CD4-positive, CD25-positive, alpha-beta regulatory T cell (primary cell): ENCODE measurements around the gene MYF6. TPM values are rescaled to one million over a fixed set of nuclear protein-coding genes. Genes with fewer than 3 reads are reported as not detected.

Experiments
- ATAC-seq, 2 donors: fragments of 150-1000 bp; cut with Tn5 transposase; one replicate each; pipeline ENCODE4 v1.10.0; 2021; ENCODE audit warnings: low read depth in 2 of 2, moderate number of reproducible peaks in 2 of 2, moderate library complexity in 1 of 2
- DNase-seq, 3 donors: peaks; one replicate each; pipeline versions ENCODE4 v3.0.0 to v3.0.0-alpha.2; 2012 to 2022; ENCODE audit warnings: mixed read lengths in 1 of 3
- H3K27ac ChIP-seq: one replicate; pipeline ENCODE4 v1.7.0; 2013; ENCODE audit warnings: mild to moderate bottlenecking, low read length; ENCODE audit not compliant: insufficient read depth, poor library complexity, severe bottlenecking
- H3K27me3 ChIP-seq: one replicate; pipeline ENCODE4 v1.7.0; 2013; ENCODE audit warnings: low read length; ENCODE audit not compliant: control insufficient read depth, insufficient read depth
- H3K36me3 ChIP-seq: one replicate; pipeline ENCODE4 v1.7.0; 2013; ENCODE audit warnings: mild to moderate bottlenecking, low read length, moderate library complexity; ENCODE audit not compliant: control insufficient read depth, insufficient read depth
- H3K4me1 ChIP-seq: 2 replicates; pipeline ENCODE4 v1.7.0; 2013; ENCODE audit warnings: mild to moderate bottlenecking, low read length; ENCODE audit not compliant: insufficient read depth, control insufficient read depth, poor library complexity, severe bottlenecking
- H3K4me3 ChIP-seq: one replicate; pipeline ENCODE4 v1.7.0; 2013; ENCODE audit warnings: low read depth, mild to moderate bottlenecking, low read length, moderate library complexity
- H3K9me3 ChIP-seq, 2 experiments: 1 replicate in 1 of 2; 2 replicates in 1 of 2; pipeline ENCODE4 v1.7.0; 2013; ENCODE audit warnings: low read length in 2 of 2, mild to moderate bottlenecking in 1 of 2, moderate library complexity in 1 of 2; ENCODE audit not compliant: control insufficient read depth in 2 of 2
- H3K27ac Mint-ChIP-seq, 3 donors: one replicate each; pipeline ENCODE4 v1.8.0; 2020 to 2022; ENCODE audit warnings: mild to moderate bottlenecking in 3 of 3, mixed read lengths in 3 of 3, moderate library complexity in 2 of 3
- H3K27me3 Mint-ChIP-seq: one replicate; pipeline ENCODE4 v1.8.0; 2022; ENCODE audit warnings: mild to moderate bottlenecking, mixed read lengths
- H3K36me3 Mint-ChIP-seq: one replicate; pipeline ENCODE4 v1.8.0; 2020; ENCODE audit warnings: mixed read lengths
- H3K4me1 Mint-ChIP-seq, 4 donors: one replicate each; pipeline ENCODE4 v1.8.0; 2020 to 2022; ENCODE audit warnings: mixed read lengths in 4 of 4, mild to moderate bottlenecking in 1 of 4
- H3K4me3 Mint-ChIP-seq, 4 donors: one replicate each; pipeline ENCODE4 v1.8.0; 2020 to 2022; ENCODE audit warnings: mild to moderate bottlenecking in 4 of 4, mixed read lengths in 4 of 4, moderate library complexity in 3 of 4
- H3K9me3 Mint-ChIP-seq, 7 donors: one replicate each; pipeline ENCODE4 v1.8.0; 2020 to 2022; ENCODE audit warnings: mixed read lengths in 7 of 7, mild to moderate bottlenecking in 3 of 7, moderate library complexity in 2 of 7
- polyA plus RNA-seq, 4 donors: library from polyadenylated mRNA; unstranded; fragments of 300-500 nt; fragmentation: Illumina TruSeq; gene quantifications; one replicate each; pipeline ENCODE4 v1.2.3, GENCODE V29; 2021
- total RNA-seq: library from RNA; stranded (reverse); gene quantifications from one replicate; pipeline ENCODE4 v1.2.3, GENCODE V29; 2022

Gene MYF6
- total and polyA plus RNA-seq, 5 donors from 2014 or later: not detected

DNA sequence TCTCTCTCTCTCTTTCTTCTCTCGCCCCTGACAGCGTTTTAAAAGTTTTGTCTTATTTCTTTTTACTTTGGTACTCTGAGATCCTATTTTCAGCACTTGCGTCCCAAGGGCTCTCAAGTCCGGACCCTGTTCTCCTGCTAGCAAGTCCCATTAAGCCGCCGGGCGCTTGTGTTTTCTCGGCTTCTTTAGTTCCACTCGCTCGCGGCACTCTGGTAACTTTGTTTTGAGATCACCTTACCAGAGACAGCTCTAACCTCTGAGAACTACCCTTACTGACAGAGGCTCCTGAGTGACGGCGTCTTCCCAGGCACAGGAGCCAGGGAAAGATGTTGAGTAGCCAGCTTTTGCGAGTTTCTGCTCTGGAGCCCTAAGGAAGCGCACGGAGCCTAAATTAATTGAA, 6.6 kb downstream of the MYF6 start:
- H3K4me1 Mint-ChIP-seq: no peaks in the 10 kb centered on the region
- Histone ChIP-seq H3K4me3 (no peak overlapping the region), H3K4me1 (no peaks in the 10 kb centered on the region), H3K27me3 (peaks cover 5% of the 10 kb centered on the region), H3K27ac (no peak overlapping the region), H3K36me3 (no peaks in the 10 kb centered on the region), H3K9me3 (no peaks in the 10 kb centered on the region)
- ATAC-seq: no peak
- DNase-seq: no peak
- H3K27ac Mint-ChIP-seq: no peak overlapping the region
- H3K9me3 Mint-ChIP-seq: peaks cover 0 to 7% (median 0%) of the 10 kb centered on the region in 7 donors
- H3K4me3 Mint-ChIP-seq: no peak overlapping the region
- no peaks in the 10 kb centered on the region for H3K36me3 Mint-ChIP-seq
- peaks cover 22% of the 10 kb centered on the region for H3K27me3 Mint-ChIP-seq

DNA sequence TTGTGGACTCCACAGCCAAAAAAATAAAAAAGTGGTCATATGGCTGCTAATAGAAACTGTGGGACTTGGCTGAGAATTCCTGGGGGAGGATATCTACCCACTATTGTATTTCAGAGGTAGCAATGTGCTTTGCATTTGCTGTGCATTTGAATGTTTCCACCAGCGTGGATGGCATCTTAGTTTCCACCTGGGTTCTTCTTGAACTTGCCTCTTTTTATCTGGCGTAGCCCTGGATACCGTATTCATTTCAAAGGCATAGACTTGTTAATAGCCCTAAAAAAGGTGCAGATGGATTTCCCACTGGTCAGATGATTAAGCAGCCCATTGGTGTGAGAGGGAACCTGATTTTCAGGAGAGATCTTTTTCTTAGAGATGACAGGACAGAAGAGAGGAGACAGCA, 7.4 kb downstream of the MYF6 start:
- peaks cover 22% of the 10 kb centered on the region for H3K27me3 Mint-ChIP-seq

DNA sequence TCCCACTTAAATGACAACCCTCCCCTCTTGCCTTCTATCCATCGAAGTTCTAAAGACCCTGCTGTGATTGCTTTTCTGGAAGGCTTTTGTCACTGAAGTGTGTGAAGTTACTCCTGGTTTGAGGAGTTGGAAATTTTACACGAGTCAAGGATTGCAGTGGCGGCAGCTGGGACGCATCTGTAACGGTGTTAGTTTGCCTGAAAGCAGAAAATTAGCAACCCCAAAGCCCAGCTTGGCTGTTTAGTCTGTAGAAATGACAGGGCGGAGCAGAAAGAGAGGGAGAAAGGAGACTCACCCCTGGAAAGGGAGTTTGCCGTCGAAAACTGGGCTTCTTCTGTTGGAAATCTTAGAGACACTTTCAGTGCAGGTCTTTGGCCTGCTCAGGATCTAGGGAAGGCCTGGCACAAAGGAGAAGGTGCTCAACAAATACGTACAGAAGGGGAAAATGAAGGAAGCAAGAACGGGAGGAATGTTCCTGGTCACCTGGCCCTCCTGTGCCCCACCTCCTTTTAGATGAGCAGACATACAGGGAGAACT, 8.3 kb downstream of the MYF6 start:
- no peak for DNase-seq
- Histone ChIP-seq H3K4me1 (no peaks in the 10 kb centered on the region), H3K27ac (no peak overlapping the region), H3K4me3 (no peak overlapping the region), H3K27me3 (peaks cover 5% of the 10 kb centered on the region), H3K36me3 (no peaks in the 10 kb centered on the region), H3K9me3 (no peaks in the 10 kb centered on the region)
- Mint-ChIP-seq H3K36me3 (no peaks in the 10 kb centered on the region), H3K4me1 (no peaks in the 10 kb centered on the region), H3K27me3 (peaks cover 22% of the 10 kb centered on the region), H3K9me3 (peaks cover 0 to 4% (median 0%) of the 10 kb centered on the region in 7 donors), H3K27ac (no peak overlapping the region), H3K4me3 (no peak overlapping the region)
- no peak for ATAC-seq

More for the DNA sequence above, 7.4 kb downstream of the MYF6 start:
- H3K27ac ChIP-seq: no peak overlapping the region
- Mint-ChIP-seq H3K4me3 (no peak overlapping the region), H3K27ac (no peak overlapping the region), H3K9me3 (peaks cover 0 to 7% (median 0%) of the 10 kb centered on the region in 7 donors), H3K36me3 (no peaks in the 10 kb centered on the region), H3K4me1 (no peaks in the 10 kb centered on the region)
- H3K4me1 ChIP-seq: no peaks in the 10 kb centered on the region
- H3K4me3 ChIP-seq: no peak overlapping the region
- no peaks in the 10 kb centered on the region for H3K9me3 ChIP-seq
- DNase-seq (no peak), ATAC-seq (no peak)
- peaks cover 5% of the 10 kb centered on the region for H3K27me3 ChIP-seq
- no peaks in the 10 kb centered on the region for H3K36me3 ChIP-seq

DNA sequence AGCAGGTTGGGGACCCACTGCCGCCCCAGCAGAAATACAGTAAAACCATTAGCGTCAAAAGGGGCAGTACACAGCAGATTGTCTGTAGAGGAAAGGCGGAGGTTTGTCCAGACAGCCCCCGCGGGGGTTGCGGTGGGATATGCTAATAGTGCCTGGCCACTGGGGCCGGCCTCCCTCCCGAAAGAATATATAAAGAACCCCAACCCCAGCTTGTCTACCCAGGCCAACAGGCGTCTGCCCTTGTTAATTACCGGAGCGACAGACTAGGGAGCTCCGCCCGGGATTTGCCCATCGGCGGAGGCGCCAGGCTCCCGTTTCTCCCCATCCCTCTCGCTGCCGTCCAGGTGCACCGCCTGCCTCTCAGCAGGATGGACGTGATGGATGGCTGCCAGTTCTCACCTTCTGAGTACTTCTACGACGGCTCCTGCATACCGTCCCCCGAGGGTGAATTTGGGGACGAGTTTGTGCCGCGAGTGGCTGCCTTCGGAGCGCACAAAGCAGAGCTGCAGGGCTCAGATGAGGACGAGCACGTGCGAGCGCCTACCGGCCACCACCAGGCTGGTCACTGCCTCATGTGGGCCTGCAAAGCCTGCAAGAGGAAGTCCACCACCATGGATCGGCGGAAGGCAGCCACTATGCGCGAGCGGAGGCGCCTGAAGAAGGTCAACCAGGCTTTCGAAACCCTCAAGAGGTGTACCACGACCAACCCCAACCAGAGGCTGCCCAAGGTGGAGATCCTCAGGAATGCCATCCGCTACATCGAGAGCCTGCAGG, 9.4 kb downstream of the MYF6 start, which contains the start of gene MYF5:
TSS of gene MYF5 (plus strand) at position 217 of the 774 bp plus-strand sequence. CDS start at position 369, 152 bp downstream.
- no peaks in the 10 kb centered on the region for H3K4me1 ChIP-seq
- H3K4me1 Mint-ChIP-seq: no peaks in the 10 kb centered on the region
- no peak within 1 kb of the TSS for H3K4me3 ChIP-seq
- peaks cover 5% of the 10 kb centered on the region for H3K27me3 ChIP-seq
- no peak for ATAC-seq
- no peaks in the 10 kb centered on the region for H3K36me3 ChIP-seq
- DNase-seq: no peak
- H3K27me3 Mint-ChIP-seq: peaks cover 22% of the 10 kb centered on the region
- H3K27ac ChIP-seq: no peak within 1 kb of the TSS
- peaks cover 0 to 4% (median 0%) of the 10 kb centered on the region in 7 donors for H3K9me3 Mint-ChIP-seq
- H3K4me3 Mint-ChIP-seq: no peak within 1 kb of the TSS
- H3K36me3 Mint-ChIP-seq: no peaks in the 10 kb centered on the region
- no peaks in the 10 kb centered on the region for H3K9me3 ChIP-seq
- H3K27ac Mint-ChIP-seq: no peak within 1 kb of the TSS

- H3K27ac Mint-ChIP-seq: no peak overlapping the region
- Histone ChIP-seq H3K27me3 (peaks cover 5% of the 10 kb centered on the region), H3K36me3 (no peaks in the 10 kb centered on the region), H3K4me3 (no peak overlapping the region), H3K27ac (no peak overlapping the region), H3K9me3 (no peaks in the 10 kb centered on the region), H3K4me1 (no peaks in the 10 kb centered on the region)
- no peak for DNase-seq
- H3K36me3 Mint-ChIP-seq: no peaks in the 10 kb centered on the region
- ATAC-seq: no peak
- no peak overlapping the region for H3K4me3 Mint-ChIP-seq
- peaks cover 22% of the 10 kb centered on the region for H3K27me3 Mint-ChIP-seq
- H3K4me1 Mint-ChIP-seq: no peaks in the 10 kb centered on the region
- H3K9me3 Mint-ChIP-seq: peaks cover 0 to 4% (median 0%) of the 10 kb centered on the region in 7 donors
Measured at GRCh38 chr12:80717856-80718255, 10.4 kb downstream of the MYF6 start.

DNA sequence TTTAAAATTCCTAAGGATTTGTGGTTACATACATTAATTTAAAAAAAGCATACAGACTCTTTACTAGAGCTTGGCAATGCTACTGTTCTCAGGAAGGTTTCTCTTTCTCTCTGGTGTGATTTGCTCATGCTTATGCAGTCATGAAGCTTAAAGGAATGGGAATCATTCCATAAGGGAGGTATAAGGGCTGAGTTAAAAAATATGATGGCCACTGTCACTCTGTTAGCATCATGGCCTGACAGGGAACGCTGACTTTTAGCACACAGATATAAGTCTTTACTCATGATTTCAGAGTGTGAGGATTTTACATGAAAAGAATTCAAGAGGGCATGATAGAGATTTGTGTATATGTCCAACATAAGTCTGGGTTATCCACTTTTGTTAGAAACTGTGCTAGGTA, 13.1 kb downstream of the MYF6 start:
- no peak for DNase-seq
- no peak overlapping the region for H3K4me3 ChIP-seq
- H3K27me3 ChIP-seq: no peaks in the 10 kb centered on the region
- no peaks in the 10 kb centered on the region for H3K36me3 ChIP-seq
- Mint-ChIP-seq H3K9me3 (peaks cover 0 to 4% (median 0%) of the 10 kb centered on the region in 7 donors), H3K27ac (no peak overlapping the region), H3K4me3 (no peak overlapping the region), H3K36me3 (no peaks in the 10 kb centered on the region), H3K4me1 (no peaks in the 10 kb centered on the region), H3K27me3 (peaks cover 14% of the 10 kb centered on the region)
- no peak overlapping the region for H3K27ac ChIP-seq
- H3K4me1 ChIP-seq: no peaks in the 10 kb centered on the region
- ATAC-seq: no peak
- H3K9me3 ChIP-seq: no peaks in the 10 kb centered on the region

GRCh38 chr12:80721326-80721725, 13.9 kb downstream of the MYF6 start:
- Mint-ChIP-seq H3K4me1 (no peaks in the 10 kb centered on the region), H3K4me3 (no peak overlapping the region), H3K27me3 (peaks cover 8% of the 10 kb centered on the region), H3K27ac (no peak overlapping the region), H3K36me3 (no peaks in the 10 kb centered on the region), H3K9me3 (peaks cover 0 to 1% (median 0%) of the 10 kb centered on the region in 7 donors)
- Histone ChIP-seq H3K4me3 (no peak overlapping the region), H3K9me3 (no peaks in the 10 kb centered on the region), H3K36me3 (no peaks in the 10 kb centered on the region), H3K27me3 (no peaks in the 10 kb centered on the region), H3K4me1 (no peaks in the 10 kb centered on the region), H3K27ac (no peak overlapping the region)
- DNase-seq: no peak
- ATAC-seq: no peak
